GM21529 (cell line): ENCODE data around the gene IGSF9B.

Source experiments
- ATAC-seq: cut with Tn5 transposase; IDR thresholded peaks from one replicate; pipeline ENCODE4 v1.9.1; 2021; ENCODE audit not compliant: unreplicated experiment

IGSF9B gene

GRCh38 chr11:133940034-133940433, 16.7 kb downstream of the IGSF9B start:
- no peak for ATAC-seq

DNA sequence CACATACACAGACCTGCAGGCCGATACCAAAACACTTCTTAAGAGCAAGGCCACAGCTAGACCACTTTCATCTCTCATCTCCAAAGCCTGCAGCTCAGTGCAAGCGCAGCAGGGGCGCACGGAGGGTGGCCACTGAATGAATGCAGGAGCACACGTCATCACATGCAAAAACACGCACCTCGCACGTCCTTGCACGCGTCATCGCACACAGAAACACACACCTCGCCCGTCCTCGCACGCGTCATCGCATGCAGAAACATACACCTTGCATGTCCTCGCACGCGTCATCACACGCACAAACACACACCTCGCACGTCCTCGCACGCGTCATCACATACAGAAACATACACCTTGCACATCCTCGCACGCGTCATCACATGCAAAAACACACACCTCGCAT, 17.2 kb downstream of the IGSF9B start:
- no peak for ATAC-seq

- no peak for ATAC-seq
Observed at GRCh38 chr11:133938166-133938565, 18.6 kb downstream of the IGSF9B start.

- no peak for ATAC-seq
Observed at GRCh38 chr11:133937468-133937867, 19.3 kb downstream of the IGSF9B start.

DNA sequence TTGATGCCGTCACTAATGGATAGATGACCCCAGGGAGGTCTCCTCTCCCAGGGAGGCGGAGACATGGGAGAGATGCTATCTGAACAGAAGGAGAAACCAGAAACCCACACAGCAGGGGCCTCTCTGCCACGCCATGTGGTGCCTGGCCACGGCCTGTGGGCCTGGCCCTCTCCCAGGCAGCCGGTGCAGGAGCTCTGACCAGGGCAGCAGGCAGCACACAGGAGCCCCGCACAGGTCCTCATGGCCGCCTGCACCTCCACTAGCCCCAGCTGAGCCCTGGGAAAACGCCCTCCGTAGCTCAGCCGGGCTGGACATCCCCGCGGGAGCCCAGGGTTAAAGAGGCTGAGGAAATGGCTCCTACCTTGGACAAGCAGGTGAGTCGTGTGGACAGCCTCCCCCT, 19.8 kb downstream of the IGSF9B start:
- no peak for ATAC-seq

- no peak for ATAC-seq
Observed at GRCh38 chr11:133936592-133936991, 20.2 kb downstream of the IGSF9B start.

- ATAC-seq = no peak
Observed at GRCh38 chr11:133936136-133936535, 20.6 kb downstream of the IGSF9B start.

DNA sequence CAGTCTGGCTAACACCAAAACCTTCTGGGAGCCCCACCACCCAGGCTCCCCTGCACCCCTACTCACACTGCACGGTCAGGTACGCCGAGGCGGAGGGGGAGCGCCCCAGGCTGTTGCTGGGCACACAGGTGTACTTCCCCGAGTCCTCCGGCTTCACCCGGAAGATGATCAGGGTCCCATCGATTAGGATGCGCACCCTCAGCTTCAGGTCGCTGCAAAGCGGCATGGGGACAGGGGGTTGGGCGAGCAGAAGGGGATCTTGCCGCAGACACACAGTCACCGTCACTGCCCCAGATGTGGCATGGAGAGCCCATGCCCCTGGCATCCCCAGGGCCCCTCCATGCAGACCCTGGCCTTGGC, 21.2 kb downstream of the IGSF9B start:
- no peak for ATAC-seq

DNA sequence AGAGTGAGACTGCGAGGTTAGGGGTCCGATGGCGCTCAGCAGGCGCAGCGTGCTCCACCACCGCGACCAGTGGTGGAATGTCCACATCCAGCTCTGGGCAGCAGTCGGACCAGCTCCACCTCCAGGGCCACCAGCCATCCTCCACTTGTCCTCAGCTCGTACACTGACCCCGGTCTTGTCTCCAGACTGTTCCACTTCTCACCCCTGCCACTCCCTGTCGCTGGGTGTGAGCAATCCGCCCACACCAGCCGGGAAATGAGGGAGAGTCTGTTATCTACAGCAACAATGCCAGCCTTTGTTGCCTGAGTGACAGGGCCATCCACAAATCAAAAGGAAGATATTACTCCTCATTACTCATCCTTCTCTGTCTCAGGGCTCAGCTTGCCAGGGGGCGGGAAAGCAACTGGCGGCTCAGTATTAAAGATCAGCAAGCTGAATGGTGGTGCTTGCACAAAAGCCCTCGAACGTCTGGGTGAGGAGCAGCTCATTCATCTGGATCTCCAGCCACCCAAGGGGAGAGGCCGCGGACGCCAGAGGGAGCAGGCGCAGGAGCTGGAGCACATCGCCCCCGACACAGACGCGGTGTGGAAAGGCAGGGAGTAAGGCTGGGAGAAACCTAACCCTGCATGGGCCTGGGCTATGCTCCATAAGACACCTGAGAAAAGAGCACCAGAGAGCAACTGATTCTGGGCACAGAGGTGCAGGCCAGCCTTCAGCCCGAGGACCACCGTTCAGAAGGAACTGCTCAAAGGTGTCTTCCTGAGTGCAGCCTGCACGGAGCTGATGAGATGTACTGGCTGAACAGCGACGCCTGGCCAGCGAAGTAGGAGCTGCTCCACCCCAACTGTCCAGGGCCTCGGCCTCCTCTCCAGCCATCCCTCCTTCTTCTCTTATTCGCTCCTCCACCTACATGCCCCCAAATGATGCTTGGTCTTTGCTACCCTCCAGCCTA, 21.9 kb downstream of the IGSF9B start:
- ATAC-seq = no peak

DNA sequence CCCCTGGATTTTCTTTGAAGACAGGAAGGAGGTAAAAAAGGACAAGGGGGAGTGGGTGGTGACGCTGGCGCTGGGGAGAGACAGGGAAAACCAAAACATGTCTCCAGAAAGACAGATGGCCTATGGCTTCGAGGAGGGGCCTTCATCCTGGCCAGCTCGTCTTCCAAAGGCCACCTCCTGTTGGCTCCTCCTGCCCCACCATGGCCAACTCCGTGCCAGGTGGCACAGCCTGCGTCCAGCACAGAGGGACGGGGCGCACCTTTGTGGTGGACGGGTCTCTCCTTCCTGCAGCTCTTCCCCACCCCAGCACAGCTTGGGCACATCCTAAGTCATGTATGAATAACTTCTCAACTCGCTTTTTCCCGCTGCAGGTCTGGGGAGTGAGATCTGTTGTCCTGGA, 22.7 kb downstream of the IGSF9B start:
- no peak for ATAC-seq

DNA sequence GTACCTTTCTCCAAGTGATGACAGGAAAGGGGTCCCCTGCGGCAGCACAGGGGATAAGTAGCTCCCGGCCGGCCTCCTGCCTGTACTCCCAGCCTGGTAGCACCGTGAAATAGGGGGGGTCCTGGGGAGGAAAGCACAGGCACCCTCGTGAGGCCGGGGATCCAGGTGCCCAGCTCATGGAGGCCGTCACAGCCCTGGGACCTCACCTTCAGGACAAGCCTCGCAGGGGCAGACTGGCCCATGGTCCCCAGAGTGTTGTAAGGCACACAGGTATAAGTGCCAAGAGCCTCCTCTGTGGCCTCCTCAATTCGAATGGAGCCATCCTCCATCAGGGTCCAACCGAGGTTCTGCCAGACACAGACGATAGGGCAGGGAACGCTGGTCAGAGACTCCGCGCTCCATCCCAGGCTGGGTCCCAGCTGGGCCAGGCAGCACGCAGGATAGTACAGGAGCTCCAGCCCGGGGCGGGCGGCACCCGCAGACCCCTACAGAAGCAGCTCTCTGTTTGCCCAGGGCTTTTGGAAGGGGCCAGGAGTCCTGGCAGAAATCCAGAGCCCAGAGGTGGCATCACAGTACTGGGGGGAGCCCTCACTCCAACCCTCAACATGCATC, 25.2 kb downstream of the IGSF9B start:
- ATAC-seq = no peak

DNA sequence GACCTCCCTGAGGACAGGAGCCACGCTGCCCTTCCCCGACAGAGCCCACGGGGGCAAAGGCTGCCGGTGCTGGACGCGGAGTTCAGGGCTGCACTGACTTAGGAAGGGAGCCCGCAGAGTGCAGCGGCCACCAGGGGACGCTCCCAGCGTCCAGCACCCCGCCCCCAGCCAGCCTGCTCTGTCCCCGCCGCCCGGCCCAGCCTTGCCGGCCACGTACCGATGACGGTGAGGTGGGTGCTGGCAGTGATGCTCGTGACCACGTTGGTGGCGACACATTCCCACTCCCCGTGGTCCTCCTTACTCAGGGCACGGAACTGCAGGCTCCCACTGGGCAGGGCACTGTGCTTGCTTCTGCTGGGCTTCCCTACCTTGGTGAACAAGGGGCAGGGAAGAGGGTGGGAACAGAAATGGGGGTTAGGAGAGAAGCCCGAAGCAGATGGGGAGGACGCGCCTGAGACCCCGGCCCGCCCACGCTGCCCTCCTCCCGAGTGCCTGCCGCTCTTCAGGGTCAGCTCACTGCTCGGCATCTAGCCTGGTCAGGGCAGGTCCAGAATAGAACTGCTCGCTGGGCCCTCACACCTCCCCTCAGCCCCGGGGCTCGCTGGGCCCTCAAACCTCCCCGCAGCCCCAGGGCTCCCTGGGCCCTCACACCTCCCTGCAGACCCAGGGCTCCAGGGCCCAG, 25.9 kb downstream of the IGSF9B start:
- ATAC-seq = no peak

GRCh38 chr11:133930053-133930766, 26.6 kb downstream of the IGSF9B start:
- no peak for ATAC-seq

DNA sequence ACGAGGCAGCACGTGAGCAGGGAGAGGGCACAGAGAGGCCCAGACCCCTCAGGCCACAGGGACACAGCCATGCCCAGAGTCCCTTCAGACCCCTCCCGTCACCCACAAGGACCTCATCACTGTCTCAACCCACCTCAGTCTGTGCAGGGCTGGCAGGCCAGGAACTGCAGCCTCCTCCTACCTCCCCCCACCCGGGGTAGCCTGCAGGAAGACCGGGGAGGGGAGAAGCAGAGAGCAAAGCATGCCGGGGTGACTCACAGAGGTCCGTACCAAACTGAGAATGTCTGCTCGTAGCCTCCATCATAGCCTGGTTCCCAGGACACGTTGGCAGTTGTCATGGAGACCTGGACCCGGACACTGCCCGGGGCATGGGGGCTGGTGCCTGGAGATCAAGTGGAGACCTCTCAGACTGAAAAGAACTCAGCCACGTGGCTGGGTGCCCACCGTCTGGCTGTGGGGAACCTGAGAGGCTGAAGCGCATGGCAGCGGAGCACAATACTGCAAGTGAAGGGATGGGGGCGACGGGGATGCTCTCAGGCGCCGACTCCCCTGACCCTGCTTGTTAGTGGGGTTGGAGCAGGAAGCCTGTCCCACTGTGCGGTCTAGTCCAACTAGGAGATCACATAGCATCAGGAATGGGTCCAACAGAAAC, 27.2 kb downstream of the IGSF9B start:
- no peak for ATAC-seq

GRCh38 chr11:133928628-133929059, 28.1 kb downstream of the IGSF9B start:
- peak; percentile 72 for ATAC-seq

DNA sequence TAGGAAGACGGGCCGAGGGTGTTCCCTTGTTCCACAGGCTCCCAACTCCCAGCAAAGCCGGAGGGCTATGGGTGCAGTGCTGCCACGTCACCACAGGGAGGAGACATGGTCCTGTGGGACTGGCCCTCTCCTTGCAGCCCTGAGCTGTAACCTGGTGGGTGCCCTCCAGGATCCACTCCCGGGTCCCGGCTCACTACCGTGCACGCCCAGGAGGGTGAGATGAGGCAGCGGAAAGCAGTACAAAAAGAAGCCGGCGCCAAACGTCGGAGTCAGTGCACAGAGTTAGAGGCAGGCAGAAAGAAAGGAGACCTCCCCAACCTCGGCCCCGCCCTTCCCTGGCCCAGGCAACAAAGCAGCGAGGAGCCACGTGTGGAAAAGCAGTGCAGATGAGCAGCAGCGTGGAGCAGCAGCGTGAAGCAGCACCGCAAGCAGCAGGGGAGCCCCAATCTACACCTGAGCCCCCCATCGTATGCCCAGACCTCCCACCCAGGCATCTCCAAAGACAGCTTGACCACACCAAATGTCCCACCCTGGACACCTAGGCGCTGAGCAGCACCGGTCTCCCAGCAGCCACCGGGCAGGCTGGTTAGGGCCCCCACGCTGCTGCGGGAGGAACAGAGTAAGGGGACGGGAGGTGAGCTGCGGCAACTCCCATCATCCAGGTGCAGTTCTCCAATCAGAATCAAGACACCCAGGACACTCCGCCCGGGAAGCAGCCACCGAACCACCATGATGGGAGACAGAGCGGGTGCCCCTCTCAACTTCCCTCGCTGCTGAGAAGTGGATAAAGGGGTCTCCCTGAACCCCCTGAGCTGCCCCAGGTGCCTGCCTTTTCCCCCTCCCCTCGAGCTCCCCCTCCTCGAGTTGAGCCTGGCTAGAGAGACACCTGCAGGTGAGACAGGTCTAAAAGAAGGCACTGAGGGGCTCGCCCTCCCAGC, 28.8 kb downstream of the IGSF9B start:
- peak; percentile 72 for ATAC-seq

DNA sequence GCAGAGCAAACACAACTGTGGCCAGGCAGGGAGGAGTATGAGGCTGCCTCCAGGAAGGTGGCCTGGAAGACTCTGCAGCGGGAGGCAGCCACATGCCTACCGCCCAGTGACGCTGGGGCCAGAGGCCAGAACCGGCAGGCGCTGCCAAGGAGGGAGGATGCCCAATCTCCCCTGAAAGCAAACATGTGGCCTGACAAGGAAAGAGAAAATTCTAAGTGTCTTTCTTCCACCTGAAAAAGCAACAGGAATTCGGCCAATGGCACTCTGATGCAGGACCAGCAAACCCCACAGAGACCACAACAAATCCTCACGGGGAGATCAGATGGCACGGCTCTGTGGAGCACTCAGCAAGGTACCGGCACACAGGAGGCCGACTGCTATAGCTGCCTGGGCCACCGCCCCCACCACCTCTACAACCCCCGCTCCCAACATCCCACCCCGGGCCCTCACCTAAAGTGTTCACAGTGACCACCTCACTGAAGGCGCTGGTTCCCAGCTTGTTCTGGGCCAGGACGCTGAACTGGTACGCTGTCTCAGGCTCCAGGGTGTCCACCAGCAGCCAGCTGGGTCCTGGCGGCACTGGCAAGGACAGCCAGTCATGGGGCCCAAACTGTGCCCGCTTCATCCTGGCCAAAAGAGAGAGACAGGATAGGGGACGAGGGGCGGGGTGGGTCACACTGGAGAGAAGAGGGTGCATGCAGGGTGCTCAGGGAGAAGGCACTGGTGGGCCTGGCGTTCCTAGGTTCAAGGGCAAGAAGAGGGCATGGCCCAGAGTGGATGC, 30.1 kb downstream of the IGSF9B start:
- ATAC-seq = no peak

DNA sequence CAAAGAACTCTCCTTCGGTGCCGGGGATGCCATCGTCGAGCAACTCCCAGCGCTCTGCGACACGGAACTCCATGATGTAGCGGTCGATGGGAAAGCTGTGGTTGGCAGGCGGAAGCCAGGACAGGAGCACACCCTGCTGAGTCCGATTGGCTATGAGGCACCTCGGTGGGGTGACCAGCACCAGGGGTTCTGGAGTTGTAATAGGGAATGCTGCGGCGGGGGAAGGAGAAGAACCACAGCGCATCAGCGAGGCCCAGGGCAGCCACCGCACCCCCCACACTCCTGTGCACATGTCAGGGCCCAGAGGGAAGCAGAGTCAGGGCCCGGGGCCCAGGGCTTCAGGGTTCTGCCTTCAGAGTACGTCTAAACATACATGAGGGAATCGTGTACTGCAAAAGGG, 31.0 kb downstream of the IGSF9B start:
- no peak for ATAC-seq

DNA sequence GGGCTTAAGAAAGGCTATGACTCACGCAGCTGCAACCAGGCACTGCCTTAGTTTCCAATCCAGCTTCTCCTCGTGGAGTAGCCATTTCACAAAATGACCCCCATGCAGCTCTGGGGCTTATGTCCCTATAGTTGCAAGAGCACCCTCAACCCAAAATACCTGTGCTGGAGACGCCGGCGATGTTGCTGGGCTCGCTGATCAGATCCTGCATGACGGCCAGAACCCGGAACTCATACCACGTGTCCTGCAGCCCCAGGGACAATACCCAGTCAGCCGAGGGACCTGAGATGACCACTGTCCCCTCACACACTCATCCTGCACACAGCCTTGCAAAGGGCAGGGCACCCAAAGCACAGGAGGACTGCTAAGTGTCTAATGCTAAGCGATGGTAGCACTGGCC, 32.1 kb downstream of the IGSF9B start:
- ATAC-seq = no peak
